CD1c-positive myeloid dendritic cell (primary cell): ENCODE data around the gene SEC14L3.

Experiments used
- DNase-seq: peaks from one replicate; pipeline ENCODE4 v3.0.0-alpha.2; 2016; ENCODE audit errors: extremely low spot score

Gene SEC14L3

GRCh38 chr22:30444632-30445437 is 27.0 kb downstream of the SEC14L3 start:
- DNase-seq, result peak; percentile 67

GRCh38 chr22:30441088-30441487 is 30.7 kb downstream of the SEC14L3 start:
- DNase-seq, result no peak

- no peak for DNase-seq
Measured at GRCh38 chr22:30439836-30440235, 32.0 kb downstream of the SEC14L3 start.

GRCh38 chr22:30439226-30439625 is 32.6 kb downstream of the SEC14L3 start:
- no peak for DNase-seq

GRCh38 chr22:30438559-30438958 is 33.3 kb downstream of the SEC14L3 start:
- no peak for DNase-seq

GRCh38 chr22:30436196-30436595 is 35.6 kb downstream of the SEC14L3 start:
- DNase-seq, result no peak

- DNase-seq, result peak; percentile 55
Measured at GRCh38 chr22:30435674-30436126, 36.1 kb downstream of the SEC14L3 start.

- no peak for DNase-seq
Measured at GRCh38 chr22:30434843-30435242, 37.0 kb downstream of the SEC14L3 start.

- no peak for DNase-seq
Measured at GRCh38 chr22:30433773-30434172, 38.0 kb downstream of the SEC14L3 start.

- DNase-seq, result no peak
Measured at GRCh38 chr22:30433227-30433626, 38.6 kb downstream of the SEC14L3 start.

- DNase-seq, result no peak
Measured at GRCh38 chr22:30432520-30432919, 39.3 kb downstream of the SEC14L3 start.

- DNase-seq, result no peak
Measured at GRCh38 chr22:30432096-30432495, 39.7 kb downstream of the SEC14L3 start.

GRCh38 chr22:30430933-30431332 is 40.9 kb downstream of the SEC14L3 start:
- DNase-seq, result no peak

- no peak for DNase-seq
Measured at GRCh38 chr22:30429887-30430286, 41.9 kb downstream of the SEC14L3 start.

- no peak for DNase-seq
Measured at GRCh38 chr22:30427871-30428270, 43.9 kb downstream of the SEC14L3 start.

GRCh38 chr22:30426388-30427353 is 45.1 kb downstream of the SEC14L3 start:
- DNase-seq, result peak; percentile 93

GRCh38 chr22:30425616-30426387 is 46.0 kb downstream of the SEC14L3 start, which contains the start of gene MTFP1:
Gene MTFP1, plus strand, starts transcription at chr22:30425768. Its CDS starts 112 bp downstream, at chr22:30425880.
- peak; percentile 78 for DNase-seq

- no peak for DNase-seq
Measured at GRCh38 chr22:30425327-30425615, 46.5 kb downstream of the SEC14L3 start.

- DNase-seq, result no peak
Measured at GRCh38 chr22:30424534-30425326, 47.1 kb downstream of the SEC14L3 start.

GRCh38 chr22:30423959-30424533 is 47.8 kb downstream of the SEC14L3 start:
- DNase-seq, result peak; percentile 100
